WTC11 (cell line): ENCODE data around the gene LRRC75B.

Source experiments
- ATF2 ChIP-seq: sonication (generic); formaldehyde crosslinking; IDR thresholded peaks from 2 replicates; pipeline ENCODE4 v1.8.1; 2022; ENCODE audit warnings: low read depth, missing genetic modification reagents, borderline replicate concordance
- CREB1 ChIP-seq: sonication (generic); formaldehyde crosslinking; IDR thresholded peaks from 2 replicates; pipeline ENCODE4 v1.8.0; 2023; ENCODE audit warnings: mild to moderate bottlenecking, missing genetic modification reagents
- CTCF ChIP-seq: fragments of 200-600 bp; IDR thresholded peaks from 2 replicates; pipeline ENCODE4 v1.8.0; 2022; ENCODE audit warnings: antibody characterized with exemption
- E2F1 ChIP-seq: sonication (generic); formaldehyde crosslinking; IDR thresholded peaks from 2 replicates; pipeline ENCODE4 v1.8.0; 2022; ENCODE audit warnings: mild to moderate bottlenecking, missing genetic modification reagents
- FOXP1 ChIP-seq: sonication (generic); formaldehyde crosslinking; IDR thresholded peaks from 2 replicates; pipeline ENCODE4 v1.8.0; 2022; ENCODE audit warnings: missing genetic modification reagents, mild to moderate bottlenecking, moderate library complexity, borderline replicate concordance
- RELA ChIP-seq: sonication (generic); formaldehyde crosslinking; IDR thresholded peaks from 2 replicates; pipeline ENCODE4 v1.8.1; 2022; ENCODE audit warnings: missing genetic modification reagents, mild to moderate bottlenecking, borderline replicate concordance
- SP1 ChIP-seq: sonication (generic); formaldehyde crosslinking; conservative IDR thresholded peaks from 2 replicates; pipeline ENCODE4 v1.8.1; 2022; ENCODE audit warnings: missing genetic modification reagents
- ZMAT4 ChIP-seq: fragments of 250-450 bp; sonication (Bioruptor Pico); IDR thresholded peaks from 2 replicates; pipeline ENCODE4 v1.9.0; 2021; ENCODE audit warnings: mild to moderate bottlenecking
- ZSCAN18 ChIP-seq: fragments of 250-450 bp; sonication (Bioruptor Pico); IDR thresholded peaks from 2 replicates; pipeline ENCODE4 v2.1.2; 2022; ENCODE audit warnings: mild to moderate bottlenecking, moderate library complexity

GRCh38 chr22:24585927-24586546, 6.8 kb downstream of the LRRC75B start:
- TF ChIP-seq RELA (CRISPR knock-in tag), result no peak
- no peak for TF ChIP-seq ATF2 (CRISPR knock-in tag)
- TF ChIP-seq FOXP1 (CRISPR knock-in tag), result no peak
- TF ChIP-seq SP1, result no peak
- no peak for TF ChIP-seq ZSCAN18 (CRISPR knock-in tag)
- no peak for TF ChIP-seq CREB1 (CRISPR knock-in tag)
- TF ChIP-seq E2F1, result no peak
- TF ChIP-seq CTCF, result no peak
- no peak for TF ChIP-seq ZMAT4
